K562 (cell line): ENCODE measurements around the gene SYNGR4. TPM values are rescaled to one million over a fixed set of nuclear protein-coding genes. Genes with fewer than 3 reads are reported as not detected.

Experiments
- BRD9 ChIP-seq: fragments of 450-650 bp; IDR thresholded peaks from 2 replicates; pipeline ENCODE4 v1.6.1; 2018; ENCODE audit warnings: low read depth; ENCODE audit not compliant: partially characterized antibody
- CC2D1A ChIP-seq: fragments of 450-650 bp; IDR thresholded peaks from 2 replicates; pipeline ENCODE4 v1.6.1; 2017; ENCODE audit warnings: mild to moderate bottlenecking
- CHD1 ChIP-seq: fragments of 200-600 bp; sonication (generic); IDR thresholded peaks from one replicate; pipeline ENCODE4 v1.6.1; 2012; ENCODE audit warnings: mild to moderate bottlenecking, moderate library complexity, low read length, inconsistent platforms
- CREM ChIP-seq: IDR thresholded peaks from 2 replicates; pipeline ENCODE4 v1.6.1; 2014; ENCODE audit warnings: antibody characterized with exemption, low read depth
- FOXJ2 ChIP-seq: fragments of 200-800 bp; sonication (Bioruptor generic); IDR thresholded peaks from 2 replicates; pipeline ENCODE4 v1.6.1; 2016; ENCODE audit warnings: missing genetic modification characterization, missing compliant biosample characterization
- HLTF ChIP-seq: fragments of 450-650 bp; IDR thresholded peaks from 2 replicates; pipeline ENCODE4 v1.6.1; 2016
- KDM1A ChIP-seq, 2 experiments: fragments of 450-650 bp; IDR thresholded peaks; 2 replicates each; pipeline ENCODE4 v1.6.1; 2016; ENCODE audit warnings: mild to moderate bottlenecking in 2 of 2
- L3MBTL2 ChIP-seq: fragments of 450-650 bp; IDR thresholded peaks from 2 replicates; pipeline ENCODE4 v1.6.1; 2016; ENCODE audit warnings: mild to moderate bottlenecking, moderate library complexity
- LARP7 ChIP-seq: fragments of 450-650 bp; IDR thresholded peaks from 2 replicates; pipeline ENCODE4 v1.6.1; 2016
- MTA1 ChIP-seq: fragments of 450-650 bp; IDR thresholded peaks from 2 replicates; pipeline ENCODE4 v1.6.1; 2017; ENCODE audit warnings: borderline replicate concordance
- NFIC ChIP-seq: fragments of 450-650 bp; IDR thresholded peaks from 2 replicates; pipeline ENCODE4 v1.6.1; 2017; ENCODE audit warnings: mild to moderate bottlenecking, inconsistent platforms
- PML ChIP-seq: IDR thresholded peaks from 2 replicates; pipeline ENCODE4 v1.6.1; 2012; ENCODE audit warnings: low read length, inconsistent platforms
- POU5F1 ChIP-seq: fragments of 150-350 bp; IDR thresholded peaks from 2 replicates; pipeline ENCODE4 v1.6.1; 2014; ENCODE audit warnings: borderline replicate concordance, low read length, low read depth, mild to moderate bottlenecking; ENCODE audit not compliant: partially characterized antibody
- SRSF7 ChIP-seq: fragments of 200-400 bp; formaldehyde crosslinking; optimal IDR thresholded peaks from 2 replicates; pipeline ENCODE3; 2017; ENCODE audit warnings: mild to moderate bottlenecking, low read depth, low read length
- TAL1 ChIP-seq: fragments of 450-650 bp; IDR thresholded peaks from 2 replicates; pipeline ENCODE4 v1.6.1; 2016; ENCODE audit warnings: mild to moderate bottlenecking
- XRCC5 ChIP-seq: fragments of 200-400 bp; formaldehyde crosslinking; IDR thresholded peaks from 2 replicates; pipeline ENCODE4 v1.6.1; 2017; ENCODE audit warnings: low read depth, mild to moderate bottlenecking, low read length
- polyA plus RNA-seq, 8 experiments: library from polyadenylated mRNA; depleted of rRNA in 4 of 8; stranded (reverse) in 5 of 8; unstranded in 3 of 8; fragments of >200 nt; fragmentation: Nextera tagmentation in 2 of 8; fragmentation: Illumina TruSeq in 1 of 8; extraction: Ambion mirVana in 2 of 8; extraction: Trizol in 1 of 8; gene quantifications; 2 replicates each; pipeline versions ENCODE4 v1.2.1 to v1.2.3, GENCODE V29; 2011 to 2014; ENCODE audit warnings: inconsistent platforms in 1 of 8, missing spikeins in 1 of 8
- total RNA-seq, 7 experiments: library from RNA; depleted of rRNA in 6 of 7; stranded (reverse); fragments of >200 nt in 6 of 7; fragmentation: Illumina TruSeq in 2 of 7; extraction: Trizol in 2 of 7; gene quantifications; 2 replicates each; pipeline versions ENCODE4 v1.2.1 to v1.2.3, GENCODE V29; 2011 to 2021; ENCODE audit warnings: low replicate concordance in 1 of 7
- TF ChIP-seq, protein P1 (sequence below): fragments of 450-650 bp; IDR thresholded peaks from 2 replicates; pipeline ENCODE4 v1.6.1; 2018; ENCODE audit not compliant: partially characterized antibody
- TF ChIP-seq, protein P2 (sequence below): fragments of 450-650 bp; IDR thresholded peaks from one replicate; pipeline ENCODE4 v1.6.1; 2018; ENCODE audit warnings: mild to moderate bottlenecking, moderate library complexity; ENCODE audit not compliant: partially characterized antibody
- TF ChIP-seq, protein P3 (sequence below): fragments of 450-650 bp; conservative IDR thresholded peaks from 2 replicates; pipeline ENCODE4 v1.6.1; 2016; ENCODE audit warnings: missing genetic modification characterization, low read depth, mild to moderate bottlenecking, missing compliant biosample characterization, moderate library complexity
- TF ChIP-seq, protein P4 (sequence below): fragments of 450-650 bp; formaldehyde crosslinking; IDR thresholded peaks from 2 replicates; pipeline ENCODE4 v1.4.0; 2020; ENCODE audit warnings: mild to moderate bottlenecking, mixed read lengths
- TF ChIP-seq, protein P5 (sequence below): fragments of 450-650 bp; IDR thresholded peaks from 2 replicates; pipeline ENCODE4 v1.6.1; 2016; ENCODE audit warnings: borderline replicate concordance

SYNGR4 gene
- total and polyA plus RNA-seq, 9 of the 15 experiments (the other 6 are each of a cell fraction or from before 2014, with no cell fraction given): 0.07 to 0.14 TPM; not detected in 7

DNA sequence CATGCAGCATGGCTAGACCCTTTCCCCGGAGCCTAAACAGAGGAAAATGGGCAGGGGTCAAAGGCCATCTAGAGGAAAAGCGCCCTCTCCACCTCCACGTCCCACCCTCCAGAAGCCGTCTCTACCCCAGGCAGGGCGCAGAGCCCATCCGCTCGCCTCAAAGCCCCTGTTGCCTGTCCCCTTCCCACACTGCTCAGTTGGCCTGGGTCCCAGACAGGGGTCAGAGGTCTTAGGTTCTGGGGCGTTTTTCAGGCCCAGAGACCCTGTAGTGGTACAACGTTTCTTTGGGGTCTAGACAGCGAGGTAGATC lies 712 bp upstream of the SYNGR4 start (continued):
- TF ChIP-seq POU5F1 (no peak), L3MBTL2 (no peak), TAL1 (0 out of 2 replicates have a peak, but pooled peaks have one; percentile 6), HLTF (peak; percentile 59; the same call in 1 of the 2 replicates), MTA1 (no peak), BRD9 (peak; percentile 63), FOXJ2 (tag) (no peak), PML (no peak), NFIC (peak; percentile 76), CC2D1A (peak; percentile 10; the same call in 1 of the 2 replicates), CREM (no peak), LARP7 (peak; percentile 86; the same call in 1 of the 2 replicates), XRCC5 (0 out of 2 replicates have a peak, but pooled peaks have one; percentile 48), CHD1 (peak; percentile 89), SRSF7 (no peak), KDM1A (IDR thresholded peaks at IDR 0.05) (no peak)
- TF ChIP-seq, protein P1, sequence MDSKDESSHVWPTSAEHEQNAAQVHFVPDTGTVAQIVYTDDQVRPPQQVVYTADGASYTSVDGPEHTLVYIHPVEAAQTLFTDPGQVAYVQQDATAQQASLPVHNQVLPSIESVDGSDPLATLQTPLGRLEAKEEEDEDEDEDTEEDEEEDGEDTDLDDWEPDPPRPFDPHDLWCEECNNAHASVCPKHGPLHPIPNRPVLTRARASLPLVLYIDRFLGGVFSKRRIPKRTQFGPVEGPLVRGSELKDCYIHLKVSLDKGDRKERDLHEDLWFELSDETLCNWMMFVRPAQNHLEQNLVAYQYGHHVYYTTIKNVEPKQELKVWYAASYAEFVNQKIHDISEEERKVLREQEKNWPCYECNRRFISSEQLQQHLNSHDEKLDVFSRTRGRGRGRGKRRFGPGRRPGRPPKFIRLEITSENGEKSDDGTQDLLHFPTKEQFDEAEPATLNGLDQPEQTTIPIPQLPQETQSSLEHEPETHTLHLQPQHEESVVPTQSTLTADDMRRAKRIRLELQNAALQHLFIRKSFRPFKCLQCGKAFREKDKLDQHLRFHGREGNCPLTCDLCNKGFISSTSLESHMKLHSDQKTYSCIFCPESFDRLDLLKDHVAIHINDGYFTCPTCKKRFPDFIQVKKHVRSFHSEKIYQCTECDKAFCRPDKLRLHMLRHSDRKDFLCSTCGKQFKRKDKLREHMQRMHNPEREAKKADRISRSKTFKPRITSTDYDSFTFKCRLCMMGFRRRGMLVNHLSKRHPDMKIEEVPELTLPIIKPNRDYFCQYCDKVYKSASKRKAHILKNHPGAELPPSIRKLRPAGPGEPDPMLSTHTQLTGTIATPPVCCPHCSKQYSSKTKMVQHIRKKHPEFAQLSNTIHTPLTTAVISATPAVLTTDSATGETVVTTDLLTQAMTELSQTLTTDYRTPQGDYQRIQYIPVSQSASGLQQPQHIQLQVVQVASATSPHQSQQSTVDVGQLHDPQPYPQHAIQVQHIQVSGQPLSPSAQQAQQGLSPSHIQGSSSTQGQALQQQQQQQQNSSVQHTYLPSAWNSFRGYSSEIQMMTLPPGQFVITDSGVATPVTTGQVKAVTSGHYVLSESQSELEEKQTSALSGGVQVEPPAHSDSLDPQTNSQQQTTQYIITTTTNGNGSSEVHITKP: peak; percentile 24
- TF ChIP-seq, protein P2, sequence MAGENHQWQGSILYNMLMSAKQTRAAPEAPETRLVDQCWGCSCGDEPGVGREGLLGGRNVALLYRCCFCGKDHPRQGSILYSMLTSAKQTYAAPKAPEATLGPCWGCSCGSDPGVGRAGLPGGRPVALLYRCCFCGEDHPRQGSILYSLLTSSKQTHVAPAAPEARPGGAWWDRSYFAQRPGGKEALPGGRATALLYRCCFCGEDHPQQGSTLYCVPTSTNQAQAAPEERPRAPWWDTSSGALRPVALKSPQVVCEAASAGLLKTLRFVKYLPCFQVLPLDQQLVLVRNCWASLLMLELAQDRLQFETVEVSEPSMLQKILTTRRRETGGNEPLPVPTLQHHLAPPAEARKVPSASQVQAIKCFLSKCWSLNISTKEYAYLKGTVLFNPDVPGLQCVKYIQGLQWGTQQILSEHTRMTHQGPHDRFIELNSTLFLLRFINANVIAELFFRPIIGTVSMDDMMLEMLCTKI: no peak
- TF ChIP-seq, protein P3, sequence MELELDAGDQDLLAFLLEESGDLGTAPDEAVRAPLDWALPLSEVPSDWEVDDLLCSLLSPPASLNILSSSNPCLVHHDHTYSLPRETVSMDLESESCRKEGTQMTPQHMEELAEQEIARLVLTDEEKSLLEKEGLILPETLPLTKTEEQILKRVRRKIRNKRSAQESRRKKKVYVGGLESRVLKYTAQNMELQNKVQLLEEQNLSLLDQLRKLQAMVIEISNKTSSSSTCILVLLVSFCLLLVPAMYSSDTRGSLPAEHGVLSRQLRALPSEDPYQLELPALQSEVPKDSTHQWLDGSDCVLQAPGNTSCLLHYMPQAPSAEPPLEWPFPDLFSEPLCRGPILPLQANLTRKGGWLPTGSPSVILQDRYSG (tag): no peak; the same call in 1 of the 2 replicates
- TF ChIP-seq, protein P4, sequence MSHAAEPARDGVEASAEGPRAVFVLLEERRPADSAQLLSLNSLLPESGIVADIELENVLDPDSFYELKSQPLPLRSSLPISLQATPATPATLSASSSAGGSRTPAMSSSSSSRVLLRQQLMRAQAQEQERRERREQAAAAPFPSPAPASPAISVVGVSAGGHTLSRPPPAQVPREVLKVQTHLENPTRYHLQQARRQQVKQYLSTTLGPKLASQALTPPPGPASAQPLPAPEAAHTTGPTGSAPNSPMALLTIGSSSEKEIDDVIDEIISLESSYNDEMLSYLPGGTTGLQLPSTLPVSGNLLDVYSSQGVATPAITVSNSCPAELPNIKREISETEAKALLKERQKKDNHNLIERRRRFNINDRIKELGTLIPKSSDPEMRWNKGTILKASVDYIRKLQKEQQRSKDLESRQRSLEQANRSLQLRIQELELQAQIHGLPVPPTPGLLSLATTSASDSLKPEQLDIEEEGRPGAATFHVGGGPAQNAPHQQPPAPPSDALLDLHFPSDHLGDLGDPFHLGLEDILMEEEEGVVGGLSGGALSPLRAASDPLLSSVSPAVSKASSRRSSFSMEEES (CRISPR knock-in tag): no peak
- TF ChIP-seq, protein P5, sequence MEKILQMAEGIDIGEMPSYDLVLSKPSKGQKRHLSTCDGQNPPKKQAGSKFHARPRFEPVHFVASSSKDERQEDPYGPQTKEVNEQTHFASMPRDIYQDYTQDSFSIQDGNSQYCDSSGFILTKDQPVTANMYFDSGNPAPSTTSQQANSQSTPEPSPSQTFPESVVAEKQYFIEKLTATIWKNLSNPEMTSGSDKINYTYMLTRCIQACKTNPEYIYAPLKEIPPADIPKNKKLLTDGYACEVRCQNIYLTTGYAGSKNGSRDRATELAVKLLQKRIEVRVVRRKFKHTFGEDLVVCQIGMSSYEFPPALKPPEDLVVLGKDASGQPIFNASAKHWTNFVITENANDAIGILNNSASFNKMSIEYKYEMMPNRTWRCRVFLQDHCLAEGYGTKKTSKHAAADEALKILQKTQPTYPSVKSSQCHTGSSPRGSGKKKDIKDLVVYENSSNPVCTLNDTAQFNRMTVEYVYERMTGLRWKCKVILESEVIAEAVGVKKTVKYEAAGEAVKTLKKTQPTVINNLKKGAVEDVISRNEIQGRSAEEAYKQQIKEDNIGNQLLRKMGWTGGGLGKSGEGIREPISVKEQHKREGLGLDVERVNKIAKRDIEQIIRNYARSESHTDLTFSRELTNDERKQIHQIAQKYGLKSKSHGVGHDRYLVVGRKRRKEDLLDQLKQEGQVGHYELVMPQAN: peak; percentile 50; the same call in 1 of the 2 replicates
